ENCODE measurements around the gene PPP4R2. TPM values are rescaled to one million over a fixed set of nuclear protein-coding genes. Genes with fewer than 3 reads are reported as not detected.

PPP4R2 gene
- total RNA-seq, 1 donor from 2014 or later: 55.5 TPM

- Histone ChIP-seq H3K4me3 (no peak overlapping the region), H3K27me3 (ENCODE audit: low read depth) (no peaks in the 10 kb centered on the region), H3K27ac (replicated peaks) (no peak overlapping the region), H3K4me1 (no peaks in the 10 kb centered on the region), H3K9me3 (replicated peaks) (no peaks in the 10 kb centered on the region), H3K36me3 (no peaks in the 10 kb centered on the region)
- no peak for TF ChIP-seq CTCF (IDR thresholded peaks at IDR 0.05; ENCODE audit: borderline replicate concordance)
- intact Hi-C loops (cut with micrococcal nuclease): no loop called here
- DNase-seq: no peak
Observed at GRCh38 chr3:72974956-72975355, 21.7 kb upstream of the PPP4R2 start.

- no peak overlapping the region for H3K4me3 ChIP-seq
- no peaks in the 10 kb centered on the region for H3K9me3 ChIP-seq (replicated peaks)
- intact Hi-C loops (cut with micrococcal nuclease): no loop called here
- H3K27me3 ChIP-seq (ENCODE audit: low read depth): no peaks in the 10 kb centered on the region
- no peaks in the 10 kb centered on the region for H3K36me3 ChIP-seq
- H3K4me1 ChIP-seq: no peaks in the 10 kb centered on the region
- no peak for DNase-seq
- no peak for TF ChIP-seq CTCF (IDR thresholded peaks at IDR 0.05; ENCODE audit: borderline replicate concordance)
- no peak overlapping the region for H3K27ac ChIP-seq (replicated peaks)
Observed at GRCh38 chr3:72976281-72976741, 20.3 kb upstream of the PPP4R2 start.

- Histone ChIP-seq H3K36me3 (no peaks in the 10 kb centered on the region), H3K4me1 (no peaks in the 10 kb centered on the region), H3K4me3 (no peak overlapping the region), H3K27me3 (ENCODE audit: low read depth) (no peaks in the 10 kb centered on the region), H3K9me3 (replicated peaks) (no peaks in the 10 kb centered on the region), H3K27ac (replicated peaks) (no peak overlapping the region)
- intact Hi-C loops (cut with micrococcal nuclease): no loop called here
- no peak for TF ChIP-seq CTCF (IDR thresholded peaks at IDR 0.05; ENCODE audit: borderline replicate concordance)
- no peak for DNase-seq
Observed at GRCh38 chr3:72977060-72977808, 19.4 kb upstream of the PPP4R2 start.

GRCh38 chr3:72982609-72983366 is 13.8 kb upstream of the PPP4R2 start:
- Histone ChIP-seq H3K27ac (replicated peaks) (no peak overlapping the region), H3K9me3 (replicated peaks) (peaks cover 11% of the 10 kb centered on the region), H3K27me3 (ENCODE audit: low read depth) (no peaks in the 10 kb centered on the region), H3K36me3 (no peaks in the 10 kb centered on the region), H3K4me1 (no peaks in the 10 kb centered on the region), H3K4me3 (no peak overlapping the region)
- no peak for DNase-seq
- no peak for TF ChIP-seq CTCF (IDR thresholded peaks at IDR 0.05; ENCODE audit: borderline replicate concordance)
- intact Hi-C loops (cut with micrococcal nuclease): no loop called here

- no peaks in the 10 kb centered on the region for H3K36me3 ChIP-seq
- no peak overlapping the region for H3K27ac ChIP-seq (replicated peaks)
- no peaks in the 10 kb centered on the region for H3K4me1 ChIP-seq
- no peaks in the 10 kb centered on the region for H3K27me3 ChIP-seq (ENCODE audit: low read depth)
- peaks cover 11% of the 10 kb centered on the region for H3K9me3 ChIP-seq (replicated peaks)
- TF ChIP-seq CTCF (IDR thresholded peaks at IDR 0.05; ENCODE audit: borderline replicate concordance): no peak
- intact Hi-C loops (cut with micrococcal nuclease): no loop called here
- no peak overlapping the region for H3K4me3 ChIP-seq
- no peak for DNase-seq
Observed at GRCh38 chr3:72985576-72985975, 11.0 kb upstream of the PPP4R2 start.
